IMR-90 (cell line): Measurements from ENCODE around the gene SLC46A2. TPM values are rescaled to one million over a fixed set of nuclear protein-coding genes. Genes with fewer than 3 reads are reported as not detected.

Source experiments
- ATAC-seq: fragments of 200-7000 bp; cut with Tn5 transposase; 2 replicates; pipeline ENCODE4 v1.9.1; 2020; ENCODE audit warnings: low read depth, mild to moderate bottlenecking, moderate library complexity
- BruUV-seq: library from RNA; stranded (reverse); fragments of 400-500 nt; replicated peaks from 2 replicates; lab custom pipeline; 2021; lab: Mats Ljungman, UMichigan
- CTCF ChIA-PET: fragments of 300-600 bp; formaldehyde crosslinking; extraction: SDS; loops from one replicate; lab custom pipeline; 2021; ENCODE audit warnings: antibody characterized with exemption; lab: Yijun Ruan, JAX
- POLR2A ChIA-PET: fragments of 300-600 bp; sonication (Branson Sonifier 250); formaldehyde crosslinking; loops from one replicate; lab custom pipeline; 2022; ENCODE audit warnings: antibody characterized with exemption; ENCODE audit not compliant: unreplicated experiment; lab: Charles Lee
- DNase-seq: peaks from one replicate; pipeline ENCODE4 v3.0.0; 2013
- H2AFZ ChIP-seq: replicated peaks from 2 replicates; pipeline ENCODE3; 2013; ENCODE audit warnings: low read length, mild to moderate bottlenecking; ENCODE audit not compliant: poor library complexity
- H2AK5ac ChIP-seq: 2 replicates; pipeline ENCODE4 v1.6.1; 2013; ENCODE audit warnings: low read depth, low read length, inconsistent platforms
- H2AK9ac ChIP-seq: replicated peaks from 2 replicates; pipeline ENCODE3; 2013; ENCODE audit warnings: mild to moderate bottlenecking, low read depth, low read length, moderate library complexity; ENCODE audit not compliant: poor library complexity
- H2BK120ac ChIP-seq: 2 replicates; pipeline ENCODE4 v1.6.1; 2013; ENCODE audit warnings: low read depth, low read length, inconsistent platforms
- H2BK15ac ChIP-seq: 3 replicates; pipeline ENCODE4 v1.6.1; 2013; ENCODE audit warnings: low read depth, low read length, inconsistent platforms
- H2BK20ac ChIP-seq: 2 replicates; pipeline ENCODE4 v1.6.1; 2013; ENCODE audit warnings: low read depth, mild to moderate bottlenecking, inconsistent platforms, low read length, moderate library complexity
- H2BK5ac ChIP-seq: 2 replicates; pipeline ENCODE4 v1.6.1; 2013; ENCODE audit warnings: mild to moderate bottlenecking, low read depth, low read length, inconsistent platforms; ENCODE audit not compliant: poor library complexity, severe bottlenecking
- H3K14ac ChIP-seq: replicated peaks from 2 replicates; pipeline ENCODE4 v1.6.1; 2013; ENCODE audit warnings: low read depth, low read length, inconsistent platforms
- H3K18ac ChIP-seq: 2 replicates; pipeline ENCODE4 v1.6.1; 2013; ENCODE audit warnings: low read depth, low read length, control low read depth
- H3K23ac ChIP-seq: 2 replicates; pipeline ENCODE4 v1.6.1; 2013; ENCODE audit warnings: low read depth, low read length, inconsistent platforms
- H3K27ac ChIP-seq: 2 replicates; pipeline ENCODE4 v1.5.1; 2013; ENCODE audit warnings: mild to moderate bottlenecking, control low read depth, low read length; ENCODE audit not compliant: insufficient read depth
- H3K27me3 ChIP-seq: 2 replicates; pipeline ENCODE4 v1.6.1; 2013; ENCODE audit warnings: low read length; ENCODE audit not compliant: control insufficient read depth, insufficient read depth
- H3K36me3 ChIP-seq: 2 replicates; pipeline ENCODE4 v1.6.1; 2013; ENCODE audit warnings: low read length, mixed read lengths; ENCODE audit not compliant: control insufficient read depth, insufficient read depth
- H3K4ac ChIP-seq: 2 replicates; pipeline ENCODE4 v1.6.1; 2013; ENCODE audit warnings: low read depth, low read length, inconsistent platforms
- H3K4me1 ChIP-seq: 2 replicates; pipeline ENCODE4 v1.6.1; 2013; ENCODE audit warnings: low read length, mixed read lengths; ENCODE audit not compliant: control insufficient read depth, insufficient read depth
- H3K4me2 ChIP-seq: 2 replicates; pipeline ENCODE4 v1.6.1; 2013; ENCODE audit warnings: low read depth, mild to moderate bottlenecking, control low read depth, low read length, moderate library complexity
- H3K4me3 ChIP-seq: 2 replicates; pipeline ENCODE4 v1.5.1; 2013; ENCODE audit warnings: low read depth, mild to moderate bottlenecking, control low read depth, low read length, moderate library complexity; ENCODE audit not compliant: insufficient read depth
- H3K56ac ChIP-seq: 2 replicates; pipeline ENCODE4 v1.6.1; 2013; ENCODE audit warnings: low read length, inconsistent platforms; ENCODE audit not compliant: insufficient read depth; ENCODE audit errors: extremely low read depth
- H3K79me1 ChIP-seq, 2 experiments: 2 replicates each; pipeline ENCODE4 v1.6.1; 2013; ENCODE audit warnings: low read length in 2 of 2, inconsistent platforms in 1 of 2, low read depth in 1 of 2
- H3K9ac ChIP-seq: 2 replicates; pipeline ENCODE4 v1.6.1; 2013; ENCODE audit warnings: low read depth, low read length, control low read depth
- H3K9me1 ChIP-seq: 2 replicates; pipeline ENCODE4 v1.6.1; 2013; ENCODE audit warnings: low read length, inconsistent platforms; ENCODE audit not compliant: insufficient read depth
- H3K9me3 ChIP-seq: 2 replicates; pipeline ENCODE4 v1.6.1; 2013; ENCODE audit warnings: low read length; ENCODE audit not compliant: control insufficient read depth, insufficient read depth
- H4K20me1 ChIP-seq: 2 replicates; pipeline ENCODE4 v1.6.1; 2013; ENCODE audit warnings: low read length, inconsistent platforms; ENCODE audit not compliant: insufficient read depth
- H4K5ac ChIP-seq: 2 replicates; pipeline ENCODE4 v1.6.1; 2013; ENCODE audit warnings: mild to moderate bottlenecking, low read depth, low read length, control low read depth
- H4K8ac ChIP-seq, 2 experiments: 2 replicates each; pipeline ENCODE4 v1.6.1; 2013; ENCODE audit warnings: low read depth in 2 of 2, low read length in 2 of 2, control low read depth in 1 of 2, inconsistent platforms in 1 of 2
- H4K91ac ChIP-seq: 2 replicates; pipeline ENCODE4 v1.6.1; 2013; ENCODE audit warnings: low read depth, low read length, inconsistent platforms; ENCODE audit not compliant: insufficient read depth
- CHD1 ChIP-seq: IDR thresholded peaks from 2 replicates; pipeline ENCODE4 v1.6.1; 2012; ENCODE audit warnings: low read depth, low read length, improper control_type of control experiment
- MAFK ChIP-seq: IDR thresholded peaks from 2 replicates; pipeline ENCODE4 v1.6.1; 2012; ENCODE audit warnings: low read depth, low read length, improper control_type of control experiment
- dilution Hi-C: fragments of 300-500 bp; cut with HindIII; formaldehyde crosslinking; loops from one replicate; pipeline ENCODE4 v1.14.3; 2018; ENCODE audit warnings: low sequenced_read_pairs; ENCODE audit not compliant: unreplicated experiment
- in situ Hi-C: fragments of 300-500 bp; cut with MboI; formaldehyde crosslinking; loops from 3 replicates; pipeline ENCODE4 v1.14.3; 2019; ENCODE audit warnings: low sequenced_read_pairs, inconsistent platforms, mixed read lengths
- intact Hi-C: fragments of 100-400 bp; cut with micrococcal nuclease; formaldehyde crosslinking; loops from 2 replicates; pipeline ENCODE4 v1.10.0; 2022
- polyA plus RNA-seq, 3 experiments: library from polyadenylated mRNA; depleted of rRNA; stranded (reverse); fragments of >200 nt; gene quantifications; 2 replicates each; pipeline ENCODE4 v1.2.3, GENCODE V29; 2012; ENCODE audit warnings: low replicate concordance in 1 of 3
- total RNA-seq: library from RNA; depleted of rRNA; stranded (reverse); fragments of >200 nt; gene quantifications from 2 replicates; pipeline ENCODE4 v1.2.3, GENCODE V29; 2012

Gene SLC46A2
- total and polyA plus RNA-seq, 2 of the 4 experiments (the other 2 are of a cell fraction): not detected

DNA sequence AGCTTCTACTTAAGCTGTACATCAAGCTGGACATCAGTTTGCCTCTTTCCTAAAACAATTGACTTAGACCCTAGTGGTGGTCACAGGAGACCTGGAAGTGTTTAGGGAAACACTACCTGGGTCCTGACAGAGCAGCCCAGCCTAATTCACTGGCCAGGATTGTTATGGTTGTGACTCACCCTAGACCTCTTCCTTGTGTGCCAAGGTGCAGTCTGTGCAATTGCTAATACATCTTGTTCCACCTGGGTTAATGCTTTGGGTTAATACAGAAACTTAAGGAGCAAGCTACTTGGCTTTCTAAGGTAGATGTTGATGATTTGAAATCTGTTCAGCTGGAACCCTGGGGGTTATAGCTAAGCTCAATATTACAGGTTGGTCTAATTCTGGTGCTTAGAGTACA, 48.7 kb upstream of the SLC46A2 start:
- H2BK5ac ChIP-seq: no peak overlapping the region
- CTCF ChIA-PET: no interaction called here
- H2BK120ac ChIP-seq: no peak overlapping the region
- no TSS peak for BruUV-seq
- no peak overlapping the region for H3K23ac ChIP-seq
- no peaks in the 10 kb centered on the region for H3K4me1 ChIP-seq
- intact Hi-C loops (no loop called here), dilution Hi-C loops (no loop called here), in situ Hi-C loops (no loop called here)
- no peaks in the 10 kb centered on the region for H3K36me3 ChIP-seq
- H4K5ac ChIP-seq: no peak overlapping the region
- H3K27me3 ChIP-seq: peaks cover 5% of the 10 kb centered on the region
- H3K4ac ChIP-seq: no peak overlapping the region
- no peak for ATAC-seq
- no peak overlapping the region for H4K91ac ChIP-seq
- H2BK20ac ChIP-seq: no peak overlapping the region
- TF ChIP-seq CHD1 (no peak), MAFK (no peak)
- no peak overlapping the region for H3K4me3 ChIP-seq
- H2AK9ac ChIP-seq: no peak overlapping the region
- no peak for DNase-seq
- no peak overlapping the region for H2BK15ac ChIP-seq
- H3K14ac ChIP-seq: no peak overlapping the region
- H2AK5ac ChIP-seq: no peak overlapping the region
- H4K20me1 ChIP-seq: no peaks in the 10 kb centered on the region
- no peak overlapping the region for H4K8ac ChIP-seq
- H3K4me2 ChIP-seq: no peak overlapping the region
- POLR2A ChIA-PET: no interaction called here
- no peak overlapping the region for H3K9ac ChIP-seq
- no peaks in the 10 kb centered on the region for H3K9me1 ChIP-seq
- no peaks in the 10 kb centered on the region for H3K79me1 ChIP-seq
- no peaks in the 10 kb centered on the region for H3K9me3 ChIP-seq
- H3K27ac ChIP-seq: no peak overlapping the region
- H2AFZ ChIP-seq: no peak overlapping the region
- H3K56ac ChIP-seq: no peak overlapping the region
- no peak overlapping the region for H3K18ac ChIP-seq
